Kasumi-1 (cell line): ENCODE data around the gene BRD3OS.
A peak's percentile ranks its signal among the peaks of the same experiment; 100 is the strongest.

Source experiments
- DNase-seq, 2 experiments: peaks; one replicate each; lab custom pipeline; 2025; lab: John Stamatoyannopoulos, UW

Gene BRD3OS

GRCh38 chr9:134004881-134005280 is 20.4 kb upstream of the BRD3OS start:
- DNase-seq, result no peak

DNA sequence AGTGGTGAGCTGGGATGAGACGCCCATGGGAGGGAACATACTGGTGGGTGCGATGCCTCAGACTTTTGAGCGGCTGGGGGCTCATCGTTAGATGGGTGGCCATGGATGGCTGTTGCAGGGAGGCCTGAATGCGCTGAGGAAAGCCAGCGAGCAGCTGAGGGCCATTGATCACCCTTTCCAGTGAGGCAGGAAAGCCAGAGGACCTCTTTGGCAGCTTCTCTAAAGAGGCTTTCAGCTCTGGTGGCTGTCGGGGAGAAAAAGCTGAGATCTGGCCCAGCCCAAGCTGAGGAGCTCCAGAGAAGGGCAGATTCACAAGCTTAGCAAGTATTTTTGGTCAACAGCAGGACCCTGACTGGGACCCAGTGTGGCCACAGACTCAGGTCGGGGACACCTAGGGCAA is 19.9 kb upstream of the BRD3OS start:
- DNase-seq, result no peak

DNA sequence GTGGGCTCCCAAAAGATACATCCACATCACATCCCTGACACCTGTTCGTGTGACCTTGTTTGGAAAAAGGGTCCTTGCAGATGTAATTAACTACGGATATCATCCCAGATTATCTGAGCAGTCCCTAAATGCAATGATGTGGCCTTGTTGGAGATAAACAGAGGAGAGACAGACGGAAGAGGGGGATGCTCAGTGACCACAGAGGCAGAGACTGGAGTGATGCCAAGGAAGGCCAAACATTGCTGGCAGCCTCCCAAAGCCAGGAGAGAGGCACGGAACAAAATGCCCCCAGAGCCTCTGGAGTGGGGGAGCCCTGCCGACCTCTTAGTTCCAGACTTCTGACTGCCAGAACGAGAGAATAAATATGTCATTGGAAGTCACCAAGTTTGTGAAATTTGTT is 18.1 kb upstream of the BRD3OS start:
- no peak for DNase-seq

DNA sequence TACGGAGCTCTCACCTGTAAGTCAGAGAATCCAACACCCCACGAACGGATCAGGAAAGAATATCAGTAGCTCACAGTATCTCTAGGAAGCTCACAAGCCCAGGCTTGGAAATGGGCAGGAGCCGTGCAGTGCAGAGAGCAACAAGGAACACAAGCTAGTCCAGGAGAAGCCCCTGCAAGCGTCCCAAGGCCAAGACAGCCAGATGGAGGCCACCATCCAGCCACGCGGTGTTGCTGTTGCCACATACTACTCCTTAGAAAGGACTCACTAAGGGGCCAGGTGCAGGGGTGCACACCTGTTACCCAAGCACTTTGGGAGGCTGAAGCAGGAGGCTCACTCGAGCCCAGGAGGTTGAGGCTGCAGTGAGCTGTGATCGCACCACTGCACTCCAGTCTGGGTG is 17.7 kb upstream of the BRD3OS start:
- DNase-seq, result no peak

- DNase-seq, result no peak
Measured at GRCh38 chr9:134010310-134011173, 14.7 kb upstream of the BRD3OS start.

DNA sequence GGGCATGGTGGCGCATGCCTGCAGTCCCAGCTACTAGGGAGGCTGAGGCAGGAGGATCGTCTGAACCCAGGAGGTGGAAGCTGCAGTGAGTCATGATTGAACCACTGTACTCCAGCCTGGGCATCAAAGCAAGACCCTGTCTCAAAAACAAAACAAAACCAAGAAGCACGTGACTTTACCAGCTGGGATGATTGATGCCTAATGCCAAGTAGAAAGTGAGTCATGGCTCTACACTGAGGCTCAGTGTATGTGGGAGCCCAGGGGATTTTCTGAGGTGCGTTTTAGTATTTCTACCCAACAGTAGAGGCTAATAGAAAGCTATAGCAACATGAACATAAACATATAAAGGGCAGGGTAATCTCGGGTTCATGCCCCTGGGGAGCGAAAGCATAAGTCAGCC is 13.9 kb upstream of the BRD3OS start:
- DNase-seq, result no peak

DNA sequence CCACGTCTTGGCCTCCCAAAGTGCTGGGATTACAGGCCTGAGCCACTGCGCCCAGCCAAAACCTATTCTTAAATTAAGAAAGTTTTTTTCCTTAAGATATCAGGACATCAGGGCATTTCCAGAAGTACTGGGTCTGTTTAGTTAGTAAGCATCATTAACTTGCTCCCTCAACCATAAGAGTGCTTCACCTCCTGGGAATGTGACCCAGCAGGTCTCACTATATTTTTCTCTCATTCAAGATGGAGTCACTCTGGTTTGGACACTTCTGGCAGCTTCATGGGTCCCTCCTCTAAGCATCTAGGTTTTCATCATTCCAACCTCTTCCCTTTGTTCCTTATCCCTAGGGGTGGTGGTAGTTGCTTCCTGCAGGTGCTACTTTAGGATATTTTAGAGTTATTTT is 10.3 kb upstream of the BRD3OS start:
- no peak for DNase-seq

- no peak for DNase-seq
Measured at GRCh38 chr9:134024214-134024792, 978 bp upstream of the BRD3OS start.

GRCh38 chr9:134025606-134026541 is 593 bp downstream of the BRD3OS start:
- peak; percentile 33 to 48 for DNase-seq

- no peak for DNase-seq
Measured at GRCh38 chr9:134026581-134026980, 1.3 kb downstream of the BRD3OS start.

- no peak for DNase-seq
Measured at GRCh38 chr9:134026981-134027380, 1.7 kb downstream of the BRD3OS start.

GRCh38 chr9:134027561-134027960 is 2.3 kb downstream of the BRD3OS start:
- DNase-seq, result no peak

DNA sequence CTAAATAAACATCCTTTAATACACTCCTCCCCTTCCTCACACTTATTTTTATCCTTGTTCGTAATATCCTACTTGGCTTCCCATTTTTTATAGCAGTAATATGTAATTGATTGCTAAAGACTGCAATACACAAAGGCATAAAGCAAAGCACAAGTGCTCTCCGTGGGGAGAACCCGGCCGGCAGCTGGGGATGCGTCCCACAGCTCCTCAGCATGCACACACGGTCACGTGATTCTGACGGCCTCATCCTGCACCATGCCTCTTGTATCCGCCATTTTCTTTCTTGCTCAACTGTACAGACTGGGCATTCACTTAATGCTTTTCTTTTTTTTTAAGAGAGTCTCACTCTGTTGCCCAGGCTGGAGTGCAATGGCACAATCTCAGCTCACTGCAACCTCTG is 2.8 kb downstream of the BRD3OS start:
- DNase-seq, result no peak

DNA sequence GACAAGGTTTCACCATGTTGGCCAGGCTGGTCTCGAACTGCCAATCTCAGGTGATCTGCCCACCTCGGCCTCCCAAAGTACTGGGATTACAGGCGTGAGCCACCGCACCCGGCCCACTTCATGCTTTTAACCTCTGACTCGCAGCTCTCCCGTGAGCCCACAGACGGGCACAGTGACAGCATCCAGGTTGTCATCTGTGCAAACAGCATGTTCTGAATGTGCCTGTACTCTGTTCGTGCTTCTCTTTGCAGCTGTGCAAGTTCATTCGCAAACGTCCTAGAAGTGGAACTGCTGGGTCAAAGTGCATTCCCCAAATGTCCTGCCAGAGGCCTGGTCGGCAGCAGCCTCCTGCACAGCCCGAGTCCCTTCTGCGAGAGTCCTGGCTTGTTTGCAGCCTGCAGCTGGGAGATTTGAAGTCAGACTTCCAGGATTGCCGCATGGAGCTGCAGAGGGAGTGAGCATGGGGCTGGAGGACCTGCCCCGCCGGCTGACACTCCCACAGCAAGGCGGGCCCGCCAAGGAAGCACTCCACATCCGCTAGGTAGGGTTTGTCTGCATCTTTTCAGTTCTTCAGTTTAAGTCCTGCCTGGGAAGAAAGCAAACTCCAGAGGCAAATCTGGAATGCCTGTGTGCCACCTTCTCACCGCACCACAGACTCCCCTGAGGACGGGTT is 3.4 kb downstream of the BRD3OS start:
- DNase-seq, result no peak

GRCh38 chr9:134029248-134030226 is 4.3 kb downstream of the BRD3OS start:
- no peak for DNase-seq

DNA sequence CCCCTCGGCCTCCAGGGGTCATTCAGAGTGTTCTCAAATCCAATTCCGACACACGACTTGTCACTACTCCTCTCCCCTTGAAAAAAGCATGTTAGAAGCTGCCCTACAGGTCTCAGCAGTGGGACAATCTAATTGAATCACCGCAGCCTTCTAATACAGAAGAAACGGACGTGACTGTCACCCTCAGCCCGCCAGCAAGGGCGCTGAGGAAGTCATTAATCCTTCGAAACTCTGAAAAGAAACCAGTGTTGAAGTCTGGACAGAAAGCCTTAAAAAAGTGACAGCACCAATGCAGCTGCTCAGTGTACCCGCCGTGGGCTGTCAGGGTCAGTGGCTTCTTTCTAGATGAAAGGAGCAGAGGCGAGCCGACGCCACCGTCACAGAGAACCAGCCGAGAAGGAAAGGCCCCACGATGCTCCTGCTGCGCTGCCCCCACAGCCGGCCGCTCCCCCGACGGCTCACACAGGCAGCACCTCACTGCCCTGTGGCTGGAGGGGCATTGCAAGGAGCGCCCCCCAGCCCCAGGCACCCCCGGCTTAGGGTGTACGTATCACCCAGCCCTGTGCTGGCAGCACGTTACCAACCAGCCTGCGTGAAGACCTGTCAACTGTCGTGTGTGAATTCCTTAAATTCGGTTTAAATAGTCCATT is 5.7 kb downstream of the BRD3OS start:
- DNase-seq, result no peak

- no peak for DNase-seq
Measured at GRCh38 chr9:134031783-134032182, 6.5 kb downstream of the BRD3OS start.

GRCh38 chr9:134032456-134033222 is 7.4 kb downstream of the BRD3OS start:
- no peak for DNase-seq

- no peak for DNase-seq
Measured at GRCh38 chr9:134033516-134034214, 8.4 kb downstream of the BRD3OS start.
